Stimulated activated CD4-positive, alpha-beta T cell treated with anti-CD3 and anti-CD28 coated beads, Interleukin-15, amount 100 ng/mL, for 24 hours (primary cell): Measurements from ENCODE around the gene GPHB5.
"Not testable (repeated sequence)": the region's sequence is repeated elsewhere in the genome, so short reads cannot be mapped to it uniquely, and the experiment has no call there.

ENCODE experiments used
- DNase-seq: peaks from one replicate; pipeline ENCODE4 v3.0.0-alpha.2; 2020

GPHB5 gene

DNA sequence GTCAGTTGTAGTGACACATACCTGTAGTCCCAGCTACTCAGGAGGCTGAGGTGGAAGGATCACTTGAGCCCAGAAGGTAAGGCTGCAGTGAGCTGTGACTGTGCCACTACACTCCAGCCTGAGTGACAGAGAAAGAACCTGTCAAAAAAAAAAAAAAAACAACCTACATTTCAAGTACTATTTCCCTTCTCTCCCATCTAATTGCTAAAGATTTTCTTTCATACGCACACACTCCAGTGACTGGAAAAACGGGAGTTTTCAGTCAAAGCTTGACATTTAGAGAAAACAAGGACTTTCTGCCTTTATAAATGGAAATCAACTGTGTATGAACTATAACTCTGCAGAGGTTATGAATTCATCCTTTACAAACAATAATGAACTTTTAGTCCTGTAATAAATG is 25.9 kb downstream of the GPHB5 start:
- DNase-seq, result no peak

DNA sequence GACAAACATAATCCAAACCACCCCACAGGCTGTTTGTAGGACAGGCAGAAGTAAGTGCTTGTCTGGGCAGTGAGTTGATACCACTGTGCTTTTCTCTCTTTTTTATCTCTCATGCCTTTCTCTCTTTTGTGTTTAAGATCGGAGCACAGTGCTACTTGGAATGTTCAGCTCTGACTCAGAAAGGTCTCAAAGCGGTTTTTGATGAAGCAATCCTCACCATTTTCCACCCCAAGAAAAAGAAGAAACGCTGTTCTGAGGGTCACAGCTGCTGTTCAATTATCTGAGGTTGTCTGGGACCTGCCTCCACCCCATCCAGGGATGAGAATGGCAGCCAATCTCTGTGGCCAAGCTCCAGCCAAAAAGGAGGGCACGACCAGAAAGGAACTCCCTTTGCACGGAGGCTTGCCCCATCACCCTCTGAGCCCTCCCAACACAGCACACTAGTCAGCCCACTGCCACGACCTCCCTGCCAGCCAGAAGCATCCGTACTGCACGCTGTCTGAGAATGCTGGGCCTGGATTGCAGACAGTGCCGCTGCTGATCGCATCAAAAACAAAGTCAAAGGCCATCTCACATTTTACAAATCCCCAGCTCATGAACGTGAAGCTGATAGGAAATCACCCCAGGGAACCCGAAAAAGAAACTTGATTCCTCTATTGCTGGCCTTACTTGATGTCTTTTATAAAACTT is 27.8 kb downstream of the GPHB5 start:
- DNase-seq, result no peak

DNA sequence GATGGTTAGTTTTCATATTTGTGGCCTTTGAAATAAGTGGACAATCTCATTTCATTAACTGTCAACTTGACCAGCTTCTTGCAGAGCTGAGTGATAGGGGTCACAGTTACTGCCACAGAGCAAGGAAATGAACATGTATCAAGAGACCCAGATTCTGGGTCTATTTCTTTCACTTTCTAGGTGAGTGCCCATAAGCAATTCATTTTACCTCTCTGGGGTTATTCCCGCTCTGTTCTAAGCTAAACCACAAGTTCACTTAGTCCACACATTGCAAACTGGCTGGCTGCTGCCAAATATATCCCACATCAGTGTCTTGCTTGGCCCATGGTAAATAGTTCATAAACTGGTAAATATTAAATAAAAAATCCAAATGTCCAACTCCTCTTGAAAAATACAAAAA is 29.9 kb downstream of the GPHB5 start:
- DNase-seq, result no peak

DNA sequence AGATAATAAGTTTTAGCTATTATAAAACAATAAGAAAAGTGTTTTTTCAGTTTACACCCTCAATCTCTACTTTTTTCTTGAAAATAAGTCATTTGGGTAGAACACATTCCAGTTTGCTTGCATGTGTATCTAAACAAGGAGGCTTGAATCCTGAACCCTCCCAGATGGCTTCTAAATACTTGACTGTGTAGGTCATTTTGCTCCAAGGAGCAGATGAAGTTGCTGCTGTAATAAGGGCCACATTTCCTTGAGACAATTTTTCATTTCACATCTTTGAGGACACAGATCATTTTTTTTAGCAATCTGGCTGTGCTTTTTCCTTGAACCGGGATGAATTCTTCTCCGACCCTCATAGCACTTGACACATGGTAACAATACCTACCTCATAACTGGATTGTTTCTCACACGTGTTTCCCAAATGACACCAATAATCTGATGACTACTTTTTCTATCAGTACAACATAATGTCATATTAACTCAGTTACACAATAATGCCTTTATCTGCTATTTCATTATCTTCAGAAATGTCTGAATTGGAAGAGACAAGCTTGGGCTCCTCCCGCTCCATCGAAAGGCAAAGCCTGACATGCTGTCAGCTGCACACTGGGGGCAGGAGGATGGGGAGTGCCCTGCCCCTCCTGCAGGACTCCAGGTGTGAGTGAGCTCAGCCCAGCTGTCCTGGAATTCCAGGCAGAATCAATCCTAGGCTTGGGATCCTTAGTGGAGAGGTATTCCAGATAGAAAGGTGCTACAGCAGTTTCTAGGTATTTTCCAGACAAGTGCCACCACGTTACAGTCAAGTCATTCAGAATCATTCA is 30.9 kb downstream of the GPHB5 start:
- DNase-seq, result no peak

- DNase-seq, result no peak
Measured at GRCh38 chr14:63286071-63286470, 32.7 kb downstream of the GPHB5 start.

DNA sequence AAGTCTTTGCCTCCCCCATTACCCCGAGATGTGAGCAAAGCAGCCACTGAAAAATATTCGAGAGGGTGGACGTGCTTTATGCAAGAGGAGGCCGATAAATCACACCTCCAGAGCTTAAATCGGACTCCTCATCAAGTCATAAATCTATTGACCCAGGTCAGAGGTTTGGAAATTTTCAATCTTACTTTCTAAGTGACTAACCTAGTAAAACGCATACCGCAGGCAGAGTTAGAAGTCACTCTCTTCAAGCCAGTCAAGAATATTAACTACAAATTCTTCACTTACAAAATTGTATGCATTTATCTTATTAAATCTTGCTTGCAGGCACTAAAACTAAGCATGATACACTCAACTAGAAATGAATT is 34.9 kb downstream of the GPHB5 start:
- no peak for DNase-seq

DNA sequence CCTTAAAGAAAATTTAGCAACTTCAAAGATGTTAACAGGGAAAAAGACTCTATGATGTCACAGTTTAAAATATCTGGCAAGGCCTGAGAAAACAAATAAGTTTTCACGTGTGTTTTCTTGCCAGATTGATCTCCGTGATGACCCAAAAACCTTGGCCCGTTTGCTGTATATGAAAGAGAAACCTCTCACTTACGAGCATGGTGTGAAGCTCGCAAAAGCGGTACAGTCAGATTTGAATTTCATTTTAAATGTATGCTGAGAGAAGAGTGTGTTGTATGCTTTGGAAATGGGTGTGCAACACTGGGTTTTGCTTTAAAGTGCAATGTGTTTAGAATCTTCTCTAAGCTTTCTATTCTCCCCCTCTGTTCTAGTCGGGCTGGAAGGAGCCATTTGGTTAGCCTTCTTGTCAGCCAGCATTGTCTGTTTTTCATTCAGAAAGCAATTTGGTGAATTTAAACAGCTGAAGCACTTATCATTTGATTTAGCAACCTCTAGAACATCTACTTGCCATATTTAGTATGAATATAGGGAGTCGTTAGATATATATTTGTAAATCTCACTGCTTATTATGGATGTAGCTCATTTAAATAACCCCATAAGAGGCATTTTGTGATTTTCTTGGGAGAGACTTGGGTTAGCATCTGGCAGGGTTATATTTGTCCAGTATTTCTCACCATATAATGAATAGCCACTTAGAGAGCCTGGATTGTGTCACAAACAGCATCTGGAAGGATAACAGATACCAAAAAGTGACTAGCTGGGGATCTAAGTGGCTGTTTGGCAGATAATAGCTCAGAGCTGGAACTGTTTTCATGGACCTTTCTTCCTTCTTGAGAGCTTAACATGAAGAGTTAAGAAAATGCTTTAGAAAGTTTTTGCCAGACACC is 35.5 kb downstream of the GPHB5 start:
- DNase-seq, result no peak

- not testable (repeated sequence) for DNase-seq
Measured at GRCh38 chr14:63279933-63280332, 38.8 kb downstream of the GPHB5 start.

GRCh38 chr14:63277591-63278183 is 41.0 kb downstream of the GPHB5 start:
- DNase-seq, result no peak

GRCh38 chr14:63276492-63277342 is 42.0 kb downstream of the GPHB5 start:
- no peak for DNase-seq

GRCh38 chr14:63276016-63276415 is 42.7 kb downstream of the GPHB5 start:
- no peak for DNase-seq

- no peak for DNase-seq
Measured at GRCh38 chr14:63275611-63276010, 43.1 kb downstream of the GPHB5 start.

DNA sequence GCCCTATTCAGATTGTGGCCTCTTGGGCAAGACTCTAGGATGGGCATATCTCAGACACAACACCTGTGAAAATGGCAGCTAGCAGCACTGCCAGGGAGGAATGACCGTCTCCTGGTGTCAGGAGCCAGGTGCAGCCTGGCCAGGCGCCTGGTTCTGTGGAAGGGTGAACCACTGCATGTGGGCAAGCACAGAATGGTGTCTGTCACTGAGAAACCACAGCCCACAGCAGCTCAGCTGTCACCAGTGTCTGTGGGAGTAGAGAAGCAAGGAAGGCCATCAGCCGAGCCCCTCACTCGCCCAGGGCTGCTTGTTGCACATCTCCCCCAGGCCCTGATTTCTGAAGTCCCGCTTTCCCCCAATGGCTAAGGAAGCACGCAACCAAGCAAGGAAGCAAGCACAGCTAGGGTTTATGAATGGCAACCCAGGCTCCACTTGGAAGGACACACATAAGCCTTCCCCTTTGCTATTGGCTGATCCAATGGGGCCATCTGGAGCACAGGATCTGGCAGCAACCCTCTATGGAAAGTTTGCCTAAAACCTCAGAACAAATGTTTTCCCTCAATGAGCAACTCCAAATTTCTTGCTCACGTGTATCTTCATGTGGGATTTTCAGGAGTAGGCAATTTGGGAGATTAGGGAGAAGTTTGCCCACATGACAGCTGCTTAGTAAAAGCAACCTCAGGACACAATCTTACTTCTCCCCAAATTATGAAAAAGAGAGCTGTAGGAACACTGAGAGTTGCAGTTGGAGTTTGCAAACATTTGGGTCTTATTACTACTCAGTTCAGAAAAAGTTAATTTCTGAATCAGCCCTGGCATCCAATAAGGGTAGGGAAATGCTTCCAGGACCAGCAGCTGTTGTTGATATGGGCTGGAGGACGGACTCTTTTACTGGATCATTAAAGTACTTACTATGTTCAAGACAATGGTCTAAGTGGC is 44.7 kb downstream of the GPHB5 start:
- no peak for DNase-seq

GRCh38 chr14:63273129-63273528 is 45.6 kb downstream of the GPHB5 start:
- DNase-seq, result no peak

DNA sequence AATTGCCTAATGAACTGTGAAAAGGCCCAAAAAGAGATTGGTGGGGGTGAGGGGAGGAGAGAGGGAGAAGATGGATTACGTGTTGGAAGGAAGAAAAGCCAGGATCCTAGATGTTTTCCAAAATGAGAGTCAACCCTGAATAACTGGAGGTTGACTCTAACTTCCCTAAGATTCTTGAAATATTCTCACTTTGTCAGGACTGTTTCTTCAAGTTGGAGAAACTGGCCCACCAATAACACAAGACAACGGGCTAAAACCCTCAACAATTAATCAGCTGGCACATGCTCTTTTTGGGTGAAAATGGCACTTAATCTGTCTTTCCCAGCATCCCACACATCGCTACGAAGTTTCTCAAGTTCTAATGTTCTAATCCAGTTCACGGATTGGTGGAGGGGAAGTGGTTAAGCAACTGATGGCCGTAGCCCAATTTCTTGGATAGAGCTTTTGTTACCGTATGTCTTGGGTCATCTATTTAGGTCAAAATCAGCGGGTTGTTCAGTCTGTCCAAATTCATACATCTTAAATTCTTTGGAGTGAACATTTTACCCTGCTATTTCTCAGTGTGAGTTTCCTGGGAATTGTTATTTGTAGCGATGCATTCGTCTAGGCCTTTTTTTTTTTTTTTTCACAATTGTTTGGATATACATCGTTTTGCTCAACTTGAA is 49.0 kb downstream of the GPHB5 start:
- DNase-seq, result no peak

DNA sequence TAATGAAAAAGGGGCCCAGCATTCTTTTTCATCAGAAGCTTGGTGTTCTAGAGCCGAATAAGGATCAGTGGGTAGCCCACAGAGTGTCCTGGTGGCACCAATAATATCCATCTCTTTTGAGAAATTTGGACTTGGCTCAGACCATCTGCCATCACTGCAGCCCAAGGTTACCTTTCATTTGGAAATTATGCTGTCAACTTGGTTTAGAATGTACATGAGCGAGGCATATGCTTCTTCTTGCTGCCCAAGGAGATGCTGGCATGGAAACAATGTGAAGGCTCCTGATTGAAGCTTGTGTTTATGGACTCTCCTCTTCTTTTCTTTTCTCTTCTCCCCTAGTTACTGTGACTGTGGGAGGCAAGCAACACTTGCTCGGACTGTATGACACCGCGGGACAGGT is 50.0 kb downstream of the GPHB5 start:
- DNase-seq, result no peak

DNA sequence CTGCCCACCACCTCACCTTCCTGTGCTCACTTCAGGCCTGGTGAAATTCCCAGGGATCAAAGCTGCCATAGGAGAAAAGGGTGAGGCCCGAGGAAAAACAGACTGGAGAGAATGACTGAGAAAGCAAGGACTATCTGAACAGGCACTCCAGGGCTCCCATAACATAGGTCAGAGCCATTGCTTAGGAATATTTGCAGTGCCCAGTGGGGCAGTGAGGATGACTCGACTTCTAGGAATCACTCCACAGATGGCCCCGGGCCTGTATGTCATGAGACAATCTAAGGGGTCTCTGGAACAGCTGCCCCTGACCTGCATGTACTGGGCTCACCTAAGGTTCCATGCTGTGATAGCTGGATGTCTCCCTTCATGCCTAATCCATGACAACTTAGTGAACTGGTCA is 51.6 kb downstream of the GPHB5 start:
- no peak for DNase-seq

GRCh38 chr14:63266106-63266505 is 52.6 kb downstream of the GPHB5 start:
- no peak for DNase-seq
